Liver (tissue), 9 donors: Measurements from ENCODE around the gene SEMA4D. TPM values are rescaled to one million over a fixed set of nuclear protein-coding genes. Genes with fewer than 3 reads are reported as not detected.

Experiments used
- DNase-seq: peaks from one replicate; pipeline ENCODE4 v3.0.0-alpha.2; 2017; ENCODE audit warnings: low spot score
- H3K27ac ChIP-seq, 2 donors: one replicate each; pipeline ENCODE4 v1.7.0; 2013; ENCODE audit warnings: inconsistent platforms in 2 of 2, low read length in 2 of 2, control low read depth in 1 of 2, low read depth in 1 of 2, mild to moderate bottlenecking in 1 of 2
- H3K27me3 ChIP-seq, 4 donors: one replicate each; pipeline versions ENCODE4 v1.6.1 to v1.7.0; 2013; ENCODE audit warnings: low read length in 3 of 4, inconsistent platforms in 1 of 4, mild to moderate bottlenecking in 1 of 4, moderate library complexity in 1 of 4; ENCODE audit not compliant: control insufficient read depth in 4 of 4, insufficient read depth in 4 of 4
- H3K36me3 ChIP-seq, 4 donors: one replicate each; pipeline versions ENCODE4 v1.6.1 to v1.7.0; 2013; ENCODE audit warnings: low read length in 3 of 4, mild to moderate bottlenecking in 3 of 4, low read depth in 1 of 4, moderate library complexity in 1 of 4; ENCODE audit not compliant: control insufficient read depth in 4 of 4, insufficient read depth in 3 of 4
- H3K4me1 ChIP-seq, 4 donors: one replicate each; pipeline versions ENCODE4 v1.6.1 to v1.7.0; 2013; ENCODE audit warnings: low read length in 3 of 4, mild to moderate bottlenecking in 3 of 4, moderate library complexity in 1 of 4; ENCODE audit not compliant: control insufficient read depth in 4 of 4, insufficient read depth in 4 of 4
- H3K4me3 ChIP-seq, 3 donors: one replicate each; pipeline versions ENCODE4 v1.6.1 to v1.7.0; 2013; ENCODE audit warnings: low read length in 3 of 3, control low read depth in 1 of 3, low read depth in 1 of 3, mild to moderate bottlenecking in 1 of 3
- H3K9ac ChIP-seq, 2 donors: one replicate each; pipeline ENCODE4 v1.7.0; 2013; ENCODE audit warnings: low read length in 2 of 2, mild to moderate bottlenecking in 2 of 2, moderate library complexity in 2 of 2, control low read depth in 1 of 2, low read depth in 1 of 2
- H3K9me3 ChIP-seq, 4 donors: one replicate each; pipeline versions ENCODE4 v1.6.1 to v1.7.0; 2013; ENCODE audit warnings: low read length in 3 of 4; ENCODE audit not compliant: control insufficient read depth in 4 of 4
- ATF3 ChIP-seq: IDR thresholded peaks from 2 replicates; pipeline ENCODE4 v1.6.1; 2016; ENCODE audit warnings: antibody characterized with exemption
- CTCF ChIP-seq: fragments of 150-350 bp; IDR thresholded peaks from 2 replicates; pipeline ENCODE4 v1.5.1; 2017; ENCODE audit warnings: improper control_type of control experiment, low read depth, low read length; ENCODE audit not compliant: missing input control
- EGR1 ChIP-seq, 2 donors: IDR thresholded peaks; 2 replicates each; pipeline ENCODE4 v1.6.1; 2016 to 2018; ENCODE audit warnings: antibody characterized with exemption in 2 of 2, low read depth in 2 of 2
- FOXA2 ChIP-seq: IDR thresholded peaks from 2 replicates; pipeline ENCODE4 v1.6.1; 2016; ENCODE audit warnings: antibody characterized with exemption
- GABPA ChIP-seq, 2 donors: IDR thresholded peaks in 1 of 2; conservative IDR thresholded peaks in 1 of 2; 2 replicates each; pipeline ENCODE4 v1.6.1; 2016; ENCODE audit warnings: antibody characterized with exemption in 2 of 2, mild to moderate bottlenecking in 1 of 2, moderate library complexity in 1 of 2
- HNF4A ChIP-seq, 2 donors: conservative IDR thresholded peaks; 2 replicates each; pipeline ENCODE4 v1.6.1; 2016; ENCODE audit warnings: antibody characterized with exemption in 2 of 2, mild to moderate bottlenecking in 2 of 2
- HNF4G ChIP-seq: IDR thresholded peaks from 2 replicates; pipeline ENCODE4 v1.6.1; 2016; ENCODE audit warnings: antibody characterized with exemption
- JUND ChIP-seq, 2 donors: IDR thresholded peaks; 2 replicates each; pipeline ENCODE4 v1.6.1; 2016; ENCODE audit warnings: antibody characterized with exemption in 2 of 2
- MAX ChIP-seq: IDR thresholded peaks from 2 replicates; pipeline ENCODE4 v1.6.1; 2016; ENCODE audit warnings: antibody characterized with exemption
- NR2F2 ChIP-seq: IDR thresholded peaks from 2 replicates; pipeline ENCODE4 v1.6.1; 2016; ENCODE audit warnings: antibody characterized with exemption
- RAD21 ChIP-seq, 2 donors: IDR thresholded peaks; 2 replicates each; pipeline ENCODE4 v1.6.1; 2016; ENCODE audit warnings: antibody characterized with exemption in 2 of 2, mild to moderate bottlenecking in 2 of 2
- RXRA ChIP-seq, 2 donors: IDR thresholded peaks; 2 replicates each; pipeline ENCODE4 v1.6.1; 2017 to 2018; ENCODE audit warnings: antibody characterized with exemption in 2 of 2, mild to moderate bottlenecking in 1 of 2
- SP1 ChIP-seq: IDR thresholded peaks from 2 replicates; pipeline ENCODE4 v1.6.1; 2018; ENCODE audit warnings: antibody characterized with exemption, mild to moderate bottlenecking
- YY1 ChIP-seq: IDR thresholded peaks from 2 replicates; pipeline ENCODE4 v1.6.1; 2016; ENCODE audit warnings: antibody characterized with exemption, mild to moderate bottlenecking
- WGBS: extraction: QIAGEN DNeasy Blood & Tissue Kit; methylation state at CpG from one replicate; pipeline ENCODE4 v1.1.7; 2013; 5-methylcytosine and 5-hydroxymethylcytosine counted together
- polyA plus RNA-seq, 2 donors: library from polyadenylated mRNA; stranded (reverse) in 1 of 2; unstranded in 1 of 2; fragments of 200-250 nt in 1 of 2; fragments of >200 nt in 1 of 2; fragmentation: Nextera tagmentation in 1 of 2; extraction: Ambion mirVana in 1 of 2; gene quantifications; one replicate each; pipeline versions ENCODE4 v1.2.1 to v1.2.3, GENCODE V29; 2013 to 2015
- total RNA-seq, 2 donors: library from RNA; depleted of rRNA; stranded (reverse); fragments of >200 nt; gene quantifications; one replicate each; pipeline ENCODE4 v1.2.3, GENCODE V29; 2014
- TF ChIP-seq, protein P1 (sequence below): IDR thresholded peaks from 2 replicates; pipeline ENCODE4 v1.6.1; 2016; ENCODE audit warnings: antibody characterized with exemption, mild to moderate bottlenecking
- TF ChIP-seq, protein P2 (sequence below): IDR thresholded peaks from 2 replicates; pipeline ENCODE4 v1.6.1; 2016; ENCODE audit warnings: antibody characterized with exemption
- donor health status: healthy.
- donor health status: healthy.
- donor health status: healthy.
- donor health status: healthy.
- donor health status: healthy.

Gene SEMA4D
- total and polyA plus RNA-seq, 4 donors: 1.4 to 12.0 (median 4.1) TPM

GRCh38 chr9:89470224-89470839 is 27.6 kb downstream of the SEMA4D start:
- no peaks in the 10 kb centered on the region for H3K36me3 ChIP-seq
- no peaks in the 10 kb centered on the region for H3K9me3 ChIP-seq
- no peak overlapping the region for H3K27ac ChIP-seq
- WGBS: 68% methylated on average over 6 of the region's 6 CpGs
- no peak for DNase-seq
- no peaks in the 10 kb centered on the region for H3K27me3 ChIP-seq
- no peak for TF ChIP-seq MAX
- no peak for TF ChIP-seq SP1
- no peak for TF ChIP-seq RAD21 (IDR thresholded peaks at IDR 0.05)
- TF ChIP-seq GABPA (IDR thresholded peaks at IDR 0.05 in 1 of 2, conservative IDR thresholded peaks at IDR 0.05 in 1 of 2): no peak
- TF ChIP-seq NR2F2: no peak
- TF ChIP-seq, protein P1, sequence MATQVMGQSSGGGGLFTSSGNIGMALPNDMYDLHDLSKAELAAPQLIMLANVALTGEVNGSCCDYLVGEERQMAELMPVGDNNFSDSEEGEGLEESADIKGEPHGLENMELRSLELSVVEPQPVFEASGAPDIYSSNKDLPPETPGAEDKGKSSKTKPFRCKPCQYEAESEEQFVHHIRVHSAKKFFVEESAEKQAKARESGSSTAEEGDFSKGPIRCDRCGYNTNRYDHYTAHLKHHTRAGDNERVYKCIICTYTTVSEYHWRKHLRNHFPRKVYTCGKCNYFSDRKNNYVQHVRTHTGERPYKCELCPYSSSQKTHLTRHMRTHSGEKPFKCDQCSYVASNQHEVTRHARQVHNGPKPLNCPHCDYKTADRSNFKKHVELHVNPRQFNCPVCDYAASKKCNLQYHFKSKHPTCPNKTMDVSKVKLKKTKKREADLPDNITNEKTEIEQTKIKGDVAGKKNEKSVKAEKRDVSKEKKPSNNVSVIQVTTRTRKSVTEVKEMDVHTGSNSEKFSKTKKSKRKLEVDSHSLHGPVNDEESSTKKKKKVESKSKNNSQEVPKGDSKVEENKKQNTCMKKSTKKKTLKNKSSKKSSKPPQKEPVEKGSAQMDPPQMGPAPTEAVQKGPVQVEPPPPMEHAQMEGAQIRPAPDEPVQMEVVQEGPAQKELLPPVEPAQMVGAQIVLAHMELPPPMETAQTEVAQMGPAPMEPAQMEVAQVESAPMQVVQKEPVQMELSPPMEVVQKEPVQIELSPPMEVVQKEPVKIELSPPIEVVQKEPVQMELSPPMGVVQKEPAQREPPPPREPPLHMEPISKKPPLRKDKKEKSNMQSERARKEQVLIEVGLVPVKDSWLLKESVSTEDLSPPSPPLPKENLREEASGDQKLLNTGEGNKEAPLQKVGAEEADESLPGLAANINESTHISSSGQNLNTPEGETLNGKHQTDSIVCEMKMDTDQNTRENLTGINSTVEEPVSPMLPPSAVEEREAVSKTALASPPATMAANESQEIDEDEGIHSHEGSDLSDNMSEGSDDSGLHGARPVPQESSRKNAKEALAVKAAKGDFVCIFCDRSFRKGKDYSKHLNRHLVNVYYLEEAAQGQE: no peak
- no peak for TF ChIP-seq JUND (IDR thresholded peaks at IDR 0.05)
- TF ChIP-seq, protein P2, sequence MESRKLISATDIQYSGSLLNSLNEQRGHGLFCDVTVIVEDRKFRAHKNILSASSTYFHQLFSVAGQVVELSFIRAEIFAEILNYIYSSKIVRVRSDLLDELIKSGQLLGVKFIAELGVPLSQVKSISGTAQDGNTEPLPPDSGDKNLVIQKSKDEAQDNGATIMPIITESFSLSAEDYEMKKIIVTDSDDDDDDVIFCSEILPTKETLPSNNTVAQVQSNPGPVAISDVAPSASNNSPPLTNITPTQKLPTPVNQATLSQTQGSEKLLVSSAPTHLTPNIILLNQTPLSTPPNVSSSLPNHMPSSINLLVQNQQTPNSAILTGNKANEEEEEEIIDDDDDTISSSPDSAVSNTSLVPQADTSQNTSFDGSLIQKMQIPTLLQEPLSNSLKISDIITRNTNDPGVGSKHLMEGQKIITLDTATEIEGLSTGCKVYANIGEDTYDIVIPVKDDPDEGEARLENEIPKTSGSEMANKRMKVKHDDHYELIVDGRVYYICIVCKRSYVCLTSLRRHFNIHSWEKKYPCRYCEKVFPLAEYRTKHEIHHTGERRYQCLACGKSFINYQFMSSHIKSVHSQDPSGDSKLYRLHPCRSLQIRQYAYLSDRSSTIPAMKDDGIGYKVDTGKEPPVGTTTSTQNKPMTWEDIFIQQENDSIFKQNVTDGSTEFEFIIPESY: no peak
- no peak for TF ChIP-seq EGR1 (IDR thresholded peaks at IDR 0.05; ENCODE audit: low read depth in 2 of 2)
- no peak for TF ChIP-seq CTCF
- no peak for TF ChIP-seq FOXA2
- TF ChIP-seq RXRA (IDR thresholded peaks at IDR 0.05): no peak
- TF ChIP-seq HNF4G: no peak
- TF ChIP-seq YY1: no peak
- TF ChIP-seq ATF3: no peak
- H3K9ac ChIP-seq: no peak overlapping the region
- no peak overlapping the region for H3K4me3 ChIP-seq
- H3K4me1 ChIP-seq: no peaks in the 10 kb centered on the region

- no peak overlapping the region for H3K27ac ChIP-seq
- WGBS: 84% methylated on average over 1 of the region's 1 CpG
- no peaks in the 10 kb centered on the region for H3K9me3 ChIP-seq
- no peak overlapping the region for H3K9ac ChIP-seq
- no peaks in the 10 kb centered on the region for H3K27me3 ChIP-seq
- H3K36me3 ChIP-seq: no peaks in the 10 kb centered on the region
- no peak overlapping the region for H3K4me3 ChIP-seq
- no peaks in the 10 kb centered on the region for H3K4me1 ChIP-seq
- no peak for DNase-seq
- TF ChIP-seq HNF4G: no peak
- no peak for TF ChIP-seq HNF4A (conservative IDR thresholded peaks at IDR 0.05)
- TF ChIP-seq SP1: no peak
- no peak for TF ChIP-seq YY1
- TF ChIP-seq EGR1 (IDR thresholded peaks at IDR 0.05; ENCODE audit: low read depth in 2 of 2): no peak
- TF ChIP-seq, protein P2: no peak
- TF ChIP-seq JUND (IDR thresholded peaks at IDR 0.05): no peak
- TF ChIP-seq NR2F2: no peak
- TF ChIP-seq RXRA (IDR thresholded peaks at IDR 0.05): no peak
- TF ChIP-seq, protein P1: no peak
Observed at GRCh38 chr9:89469003-89469402, 28.9 kb downstream of the SEMA4D start.
